Smooth muscle cell (in vitro differentiated cells): ENCODE measurements around the gene RPL31. TPM values are rescaled to one million over a fixed set of nuclear protein-coding genes. Genes with fewer than 3 reads are reported as not detected.

Experiments used
- DNase-seq: peaks from one replicate; lab custom pipeline; 2025; ENCODE audit not compliant: unreplicated experiment; lab: John Stamatoyannopoulos, UW
- H2AFZ ChIP-seq: fragments of 200-600 bp; sonication (generic); 2 replicates; pipeline ENCODE4 v1.6.0; 2016; ENCODE audit warnings: antibody characterized with exemption, low read depth, mild to moderate bottlenecking
- H3F3A ChIP-seq: fragments of 200-600 bp; sonication (generic); 2 replicates; pipeline ENCODE4 v1.6.0; 2017; ENCODE audit warnings: antibody characterized with exemption, low read depth
- H3K27ac ChIP-seq: fragments of 200-600 bp; sonication (generic); 2 replicates; pipeline ENCODE4 v1.5.1; 2016; ENCODE audit warnings: low read depth, mild to moderate bottlenecking
- H3K27me3 ChIP-seq: fragments of 200-600 bp; sonication (generic); 2 replicates; pipeline ENCODE4 v1.6.1; 2016; ENCODE audit warnings: low read depth, mild to moderate bottlenecking
- H3K36me3 ChIP-seq: fragments of 200-600 bp; sonication (generic); 2 replicates; pipeline ENCODE4 v1.5.1; 2016; ENCODE audit warnings: low read depth
- H3K4me1 ChIP-seq: fragments of 200-600 bp; sonication (generic); 2 replicates; pipeline ENCODE4 v1.5.1; 2016; ENCODE audit warnings: low read depth
- H3K4me2 ChIP-seq: fragments of 200-600 bp; sonication (generic); 2 replicates; pipeline ENCODE4 v1.6.0; 2016; ENCODE audit warnings: mild to moderate bottlenecking
- H3K4me3 ChIP-seq: fragments of 200-600 bp; sonication (generic); 2 replicates; pipeline ENCODE4 v1.5.1; 2016; ENCODE audit warnings: mild to moderate bottlenecking
- H3K79me2 ChIP-seq: fragments of 200-600 bp; sonication (generic); 2 replicates; pipeline ENCODE4 v1.6.0; 2016; ENCODE audit warnings: low read depth, mild to moderate bottlenecking
- H3K9ac ChIP-seq: fragments of 200-600 bp; sonication (generic); 2 replicates; pipeline ENCODE4 v1.6.0; 2016; ENCODE audit warnings: low read depth
- H3K9me3 ChIP-seq: fragments of 200-600 bp; sonication (generic); replicated peaks from 2 replicates; pipeline ENCODE4 v1.5.1; 2016; ENCODE audit warnings: low read depth
- H4K20me1 ChIP-seq: fragments of 200-600 bp; sonication (generic); 2 replicates; pipeline ENCODE4 v1.6.0; 2016; ENCODE audit warnings: low read depth
- WGBS: methylation state at CpG from one replicate; pipeline ENCODE4 v1.1.7; 2016; ENCODE audit warnings: low lambda C conversion rate; 5-methylcytosine and 5-hydroxymethylcytosine counted together
- polyA plus RNA-seq: library from polyadenylated mRNA; unstranded; fragments of >200 nt; fragmentation: Nextera tagmentation; extraction: Ambion mirVana; gene quantifications from 2 replicates; pipeline ENCODE4 v1.2.1, GENCODE V29; 2016
- total RNA-seq: library from RNA; depleted of rRNA; stranded (reverse); fragments of >200 nt; gene quantifications from 2 replicates; pipeline ENCODE4 v1.2.3, GENCODE V29; 2014
- TF ChIP-seq, protein P1 (sequence below): fragments of 200-600 bp; sonication (generic); IDR thresholded peaks from 2 replicates; pipeline ENCODE4 v1.5.1; 2017; ENCODE audit warnings: borderline replicate concordance, mild to moderate bottlenecking, antibody characterized with exemption; ENCODE audit not compliant: insufficient read depth, poor library complexity, severe bottlenecking

The RPL31 gene
- total and polyA plus RNA-seq, 2 experiments from 2014 or later = 1,320 to 1,508 TPM

- H3K79me2 ChIP-seq = no peaks in the 10 kb centered on the region
- no peaks in the 10 kb centered on the region for H3K36me3 ChIP-seq
- H2AFZ ChIP-seq = no peak overlapping the region
- no peak overlapping the region for H3K9ac ChIP-seq
- H4K20me1 ChIP-seq = no peaks in the 10 kb centered on the region
- no peaks in the 10 kb centered on the region for H3K4me1 ChIP-seq
- no peak overlapping the region for H3K27ac ChIP-seq
- no peak overlapping the region for H3K4me3 ChIP-seq
- no peaks in the 10 kb centered on the region for H3F3A ChIP-seq
- H3K9me3 ChIP-seq = no peaks in the 10 kb centered on the region
- TF ChIP-seq, protein P1, sequence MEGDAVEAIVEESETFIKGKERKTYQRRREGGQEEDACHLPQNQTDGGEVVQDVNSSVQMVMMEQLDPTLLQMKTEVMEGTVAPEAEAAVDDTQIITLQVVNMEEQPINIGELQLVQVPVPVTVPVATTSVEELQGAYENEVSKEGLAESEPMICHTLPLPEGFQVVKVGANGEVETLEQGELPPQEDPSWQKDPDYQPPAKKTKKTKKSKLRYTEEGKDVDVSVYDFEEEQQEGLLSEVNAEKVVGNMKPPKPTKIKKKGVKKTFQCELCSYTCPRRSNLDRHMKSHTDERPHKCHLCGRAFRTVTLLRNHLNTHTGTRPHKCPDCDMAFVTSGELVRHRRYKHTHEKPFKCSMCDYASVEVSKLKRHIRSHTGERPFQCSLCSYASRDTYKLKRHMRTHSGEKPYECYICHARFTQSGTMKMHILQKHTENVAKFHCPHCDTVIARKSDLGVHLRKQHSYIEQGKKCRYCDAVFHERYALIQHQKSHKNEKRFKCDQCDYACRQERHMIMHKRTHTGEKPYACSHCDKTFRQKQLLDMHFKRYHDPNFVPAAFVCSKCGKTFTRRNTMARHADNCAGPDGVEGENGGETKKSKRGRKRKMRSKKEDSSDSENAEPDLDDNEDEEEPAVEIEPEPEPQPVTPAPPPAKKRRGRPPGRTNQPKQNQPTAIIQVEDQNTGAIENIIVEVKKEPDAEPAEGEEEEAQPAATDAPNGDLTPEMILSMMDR = no peak
- WGBS = 95% methylated on average over 15 of the region's 15 CpGs
- DNase-seq = no peak
- H3K27me3 ChIP-seq = no peaks in the 10 kb centered on the region
- H3K4me2 ChIP-seq = no peak overlapping the region
Measured at GRCh38 chr2:101026923-101027469, 24.9 kb downstream of the RPL31 start.

DNA sequence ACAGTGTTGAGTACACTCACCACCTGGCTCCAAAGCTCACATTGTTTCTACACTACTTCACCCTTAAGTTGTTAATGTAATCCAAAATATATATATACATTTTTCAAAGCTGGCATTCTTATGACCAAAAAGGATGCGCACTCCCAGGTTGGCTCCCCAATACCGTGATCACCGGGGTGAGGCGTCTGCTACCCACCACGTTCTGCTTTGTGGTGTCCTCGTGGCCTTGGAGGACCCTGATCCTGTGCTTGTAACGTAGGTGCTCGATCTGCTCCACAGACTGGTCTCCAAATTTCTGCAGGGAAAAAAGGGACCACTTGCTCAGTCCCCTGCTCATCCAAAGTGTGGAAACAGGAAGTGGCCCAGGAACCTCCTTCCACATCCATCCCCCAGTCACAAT, 25.8 kb downstream of the RPL31 start:
- DNase-seq = no peak
- Histone ChIP-seq H3K4me1 (no peaks in the 10 kb centered on the region), H3F3A (no peaks in the 10 kb centered on the region), H3K27me3 (no peaks in the 10 kb centered on the region), H3K36me3 (no peaks in the 10 kb centered on the region), H2AFZ (no peak overlapping the region), H3K9ac (no peak overlapping the region), H3K27ac (no peak overlapping the region), H3K9me3 (no peaks in the 10 kb centered on the region), H3K79me2 (no peaks in the 10 kb centered on the region), H4K20me1 (no peaks in the 10 kb centered on the region), H3K4me3 (no peak overlapping the region), H3K4me2 (no peak overlapping the region)
- TF ChIP-seq, protein P1 = no peak
- WGBS = over 99% methylated on average over 8 of the region's 8 CpGs

DNA sequence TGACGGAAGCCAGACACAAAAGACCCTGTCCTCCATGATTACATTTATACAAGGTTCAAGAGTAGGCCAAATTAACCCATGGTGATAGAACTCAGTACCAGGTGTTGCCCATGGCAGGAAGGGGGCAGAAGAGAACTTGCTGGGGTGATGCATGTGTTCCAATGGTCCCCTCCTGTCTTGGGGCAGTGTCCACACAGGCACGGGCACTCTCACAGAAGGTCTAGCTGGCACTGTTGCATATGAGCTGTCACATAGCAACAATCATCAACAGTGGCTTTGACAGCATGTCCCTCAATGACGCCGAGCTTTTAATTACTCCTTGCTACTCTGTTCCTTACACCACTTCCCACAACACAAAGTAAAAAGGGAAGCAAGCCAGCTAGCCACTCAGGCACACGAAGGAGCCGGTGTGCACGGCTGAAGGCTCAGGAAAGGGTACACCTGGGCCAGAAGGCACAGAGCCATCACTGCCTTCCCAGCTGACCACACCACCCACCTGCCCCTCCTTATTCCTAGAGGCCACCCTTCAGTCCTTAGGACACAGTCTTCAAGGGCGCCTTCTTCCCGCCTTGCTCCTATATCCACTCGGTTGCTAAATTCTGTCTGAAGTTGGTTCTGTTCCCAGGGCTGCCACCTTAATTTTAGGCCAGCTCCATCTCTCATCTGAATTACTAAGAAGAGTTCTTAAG, 28.9 kb downstream of the RPL31 start:
- no peak for DNase-seq
- 95% methylated on average over 10 of the region's 10 CpGs for WGBS
- no peaks in the 10 kb centered on the region for H3K4me1 ChIP-seq

More for the DNA sequence above, 28.9 kb downstream of the RPL31 start:
- Histone ChIP-seq H3K4me3 (no peak overlapping the region), H3K36me3 (no peaks in the 10 kb centered on the region), H3K9me3 (no peaks in the 10 kb centered on the region), H3F3A (no peaks in the 10 kb centered on the region), H3K79me2 (no peaks in the 10 kb centered on the region), H3K4me2 (no peak overlapping the region), H4K20me1 (no peaks in the 10 kb centered on the region), H3K27ac (no peak overlapping the region), H3K9ac (no peak overlapping the region), H3K27me3 (no peaks in the 10 kb centered on the region), H2AFZ (no peak overlapping the region)
- TF ChIP-seq, protein P1 = no peak
